GM18526 (cell line): ENCODE results near the gene ZSCAN26.

Experiments
- POLR2A ChIP-seq: IDR thresholded peaks from 3 replicates; pipeline ENCODE4 v1.6.1; 2011; ENCODE audit not compliant: insufficient read length; ENCODE audit errors: extremely low read depth

Gene ZSCAN26

GRCh38 chr6:28281288-28282064 is 14.5 kb downstream of the ZSCAN26 start, which contains the start of gene PGBD1:
Gene PGBD1, plus strand, starts transcription at chr6:28281572. Its CDS starts 2,242 bp downstream, at chr6:28283814.
- peak; percentile 51 for TF ChIP-seq POLR2A

GRCh38 chr6:28282926-28283325 is 16.0 kb downstream of the ZSCAN26 start:
- TF ChIP-seq POLR2A, result no peak

GRCh38 chr6:28291573-28291972 is 24.6 kb downstream of the ZSCAN26 start:
- no peak for TF ChIP-seq POLR2A

GRCh38 chr6:28295326-28295725 is 28.4 kb downstream of the ZSCAN26 start:
- no peak for TF ChIP-seq POLR2A

- no peak for TF ChIP-seq POLR2A
Observed at GRCh38 chr6:28296520-28297060, 29.6 kb downstream of the ZSCAN26 start.

- TF ChIP-seq POLR2A, result no peak
Observed at GRCh38 chr6:28303570-28303969, 36.6 kb downstream of the ZSCAN26 start.

GRCh38 chr6:28311139-28311823 is 44.3 kb downstream of the ZSCAN26 start:
- no peak for TF ChIP-seq POLR2A

GRCh38 chr6:28312939-28313338 is 46.0 kb downstream of the ZSCAN26 start:
- TF ChIP-seq POLR2A, result no peak

- TF ChIP-seq POLR2A, result no peak
Observed at GRCh38 chr6:28315628-28316027, 48.7 kb downstream of the ZSCAN26 start.

GRCh38 chr6:28322661-28323060 is 55.7 kb downstream of the ZSCAN26 start:
- TF ChIP-seq POLR2A, result no peak

GRCh38 chr6:28323813-28324424 is 57.0 kb downstream of the ZSCAN26 start:
- TF ChIP-seq POLR2A, result no peak

- no peak for TF ChIP-seq POLR2A
Observed at GRCh38 chr6:28326371-28326948, 59.5 kb downstream of the ZSCAN26 start.
